ENCODE measurements around the gene CXCL17. TPM values are rescaled to one million over a fixed set of nuclear protein-coding genes. Genes with fewer than 3 reads are reported as not detected.
"Not testable (repeated sequence)": the region's sequence is repeated elsewhere in the genome, so short reads cannot be mapped to it uniquely, and the experiment has no call there.

The CXCL17 gene
- total RNA-seq, 1 donor from 2014 or later: not detected

- intact Hi-C loops (cut with micrococcal nuclease): no loop called here
- H3K4me1 Mint-ChIP-seq (ENCODE audit: low read depth): peaks cover 36% of the 10 kb centered on the region
- H3K36me3 Mint-ChIP-seq (ENCODE audit: low read depth): no peaks in the 10 kb centered on the region
- H3K4me3 Mint-ChIP-seq (ENCODE audit: low read depth): no peak overlapping the region
- H3K27me3 Mint-ChIP-seq (ENCODE audit: low read depth): no peaks in the 10 kb centered on the region
- H3K27ac Mint-ChIP-seq: no peak overlapping the region
- DNase-seq (ENCODE audit: low spot score): no peak
- no peaks in the 10 kb centered on the region for H3K9me3 Mint-ChIP-seq
Observed at GRCh38 chr19:42455621-42456081, 12.9 kb upstream of the CXCL17 start.

GRCh38 chr19:42455086-42455485, 12.3 kb upstream of the CXCL17 start:
- no peak overlapping the region for H3K4me3 Mint-ChIP-seq (ENCODE audit: low read depth)
- no peak overlapping the region for H3K27ac Mint-ChIP-seq
- no peaks in the 10 kb centered on the region for H3K9me3 Mint-ChIP-seq
- H3K4me1 Mint-ChIP-seq (ENCODE audit: low read depth): peaks cover 34% of the 10 kb centered on the region
- H3K36me3 Mint-ChIP-seq (ENCODE audit: low read depth): no peaks in the 10 kb centered on the region
- intact Hi-C loops (cut with micrococcal nuclease): no loop called here
- no peak for DNase-seq (ENCODE audit: low spot score)
- H3K27me3 Mint-ChIP-seq (ENCODE audit: low read depth): no peaks in the 10 kb centered on the region

GRCh38 chr19:42452590-42452989, 9.8 kb upstream of the CXCL17 start:
- DNase-seq (ENCODE audit: low spot score): no peak
- Mint-ChIP-seq H3K27ac (no peak overlapping the region), H3K4me1 (ENCODE audit: low read depth) (peaks cover 31% of the 10 kb centered on the region), H3K36me3 (ENCODE audit: low read depth) (no peaks in the 10 kb centered on the region), H3K4me3 (ENCODE audit: low read depth) (no peak overlapping the region), H3K9me3 (no peaks in the 10 kb centered on the region), H3K27me3 (ENCODE audit: low read depth) (no peaks in the 10 kb centered on the region)
- intact Hi-C loops (cut with micrococcal nuclease): no loop called here

GRCh38 chr19:42450314-42450934, 7.7 kb upstream of the CXCL17 start:
- Mint-ChIP-seq H3K4me1 (ENCODE audit: low read depth) (peaks cover 26% of the 10 kb centered on the region), H3K27ac (no peak overlapping the region), H3K9me3 (no peaks in the 10 kb centered on the region), H3K4me3 (ENCODE audit: low read depth) (no peak overlapping the region), H3K36me3 (ENCODE audit: low read depth) (no peaks in the 10 kb centered on the region), H3K27me3 (ENCODE audit: low read depth) (no peaks in the 10 kb centered on the region)
- intact Hi-C loops (cut with micrococcal nuclease): loop anchor here (1.0 kb wide), 3 partner anchors 12 to 79 kb away; no protein-coding TSS in a partner anchor
- DNase-seq (ENCODE audit: low spot score): peak; percentile 77

GRCh38 chr19:42448306-42448705, 5.6 kb upstream of the CXCL17 start:
- H3K9me3 Mint-ChIP-seq; H3K4me3 Mint-ChIP-seq (ENCODE audit: low read depth); intact Hi-C loops (cut with micrococcal nuclease): not testable (repeated sequence)

GRCh38 chr19:42445948-42446347, 3.2 kb upstream of the CXCL17 start:
- H3K27me3 Mint-ChIP-seq (ENCODE audit: low read depth): no peaks in the 10 kb centered on the region
- H3K27ac Mint-ChIP-seq: no peak overlapping the region
- H3K4me1 Mint-ChIP-seq (ENCODE audit: low read depth): peaks cover 7% of the 10 kb centered on the region
- DNase-seq (ENCODE audit: low spot score): no peak
- H3K4me3 Mint-ChIP-seq (ENCODE audit: low read depth): no peak overlapping the region
- no peaks in the 10 kb centered on the region for H3K36me3 Mint-ChIP-seq (ENCODE audit: low read depth)
- H3K9me3 Mint-ChIP-seq: no peaks in the 10 kb centered on the region
- intact Hi-C loops (cut with micrococcal nuclease): no loop called here

More at GRCh38 chr19:42448306-42448705, 5.6 kb upstream of the CXCL17 start:
- H3K27me3 Mint-ChIP-seq (ENCODE audit: low read depth); H3K27ac Mint-ChIP-seq; DNase-seq (ENCODE audit: low spot score); H3K36me3 Mint-ChIP-seq (ENCODE audit: low read depth): not testable (repeated sequence)
- peaks cover 12% of the 10 kb centered on the region for H3K4me1 Mint-ChIP-seq (ENCODE audit: low read depth)

GRCh38 chr19:42443944-42444398, 1.2 kb upstream of the CXCL17 start:
- no peaks in the 10 kb centered on the region for H3K27me3 Mint-ChIP-seq (ENCODE audit: low read depth)
- no peak overlapping the region for H3K4me3 Mint-ChIP-seq (ENCODE audit: low read depth)
- intact Hi-C loops (cut with micrococcal nuclease): no loop called here
- H3K27ac Mint-ChIP-seq: no peak overlapping the region
- H3K9me3 Mint-ChIP-seq: no peaks in the 10 kb centered on the region
- DNase-seq (ENCODE audit: low spot score): no peak
- no peaks in the 10 kb centered on the region for H3K36me3 Mint-ChIP-seq (ENCODE audit: low read depth)
- peaks cover 19% of the 10 kb centered on the region for H3K4me1 Mint-ChIP-seq (ENCODE audit: low read depth)

- Mint-ChIP-seq H3K27me3 (ENCODE audit: low read depth) (no peaks in the 10 kb centered on the region), H3K27ac (peak overlapping the region; percentile 7), H3K4me1 (ENCODE audit: low read depth) (peaks cover 24% of the 10 kb centered on the region), H3K9me3 (no peaks in the 10 kb centered on the region), H3K4me3 (ENCODE audit: low read depth) (peak overlapping the region; percentile 5), H3K36me3 (ENCODE audit: low read depth) (no peaks in the 10 kb centered on the region)
- intact Hi-C loops (cut with micrococcal nuclease): loop anchor here (2.0 kb wide), 1 partner anchor 18 kb away; no protein-coding TSS in a partner anchor
- DNase-seq (ENCODE audit: low spot score): no peak
Observed at GRCh38 chr19:42441049-42441445, 1.7 kb downstream of the CXCL17 start.

GRCh38 chr19:42440357-42441048, 2.2 kb downstream of the CXCL17 start:
- intact Hi-C loops (cut with micrococcal nuclease): loop anchor here (2.0 kb wide), 1 partner anchor 18 kb away; no protein-coding TSS in a partner anchor

GRCh38 chr19:42436006-42436405, 6.7 kb downstream of the CXCL17 start:
- H3K4me1 Mint-ChIP-seq (ENCODE audit: low read depth): peaks cover 25% of the 10 kb centered on the region
- H3K4me3 Mint-ChIP-seq (ENCODE audit: low read depth): no peak overlapping the region
- no peaks in the 10 kb centered on the region for H3K9me3 Mint-ChIP-seq
- no peaks in the 10 kb centered on the region for H3K36me3 Mint-ChIP-seq (ENCODE audit: low read depth)
- DNase-seq (ENCODE audit: low spot score): no peak
- H3K27me3 Mint-ChIP-seq (ENCODE audit: low read depth): peaks cover 6% of the 10 kb centered on the region
- no peak overlapping the region for H3K27ac Mint-ChIP-seq
- intact Hi-C loops (cut with micrococcal nuclease): no loop called here

More at GRCh38 chr19:42440357-42441048, 2.2 kb downstream of the CXCL17 start:
- no peaks in the 10 kb centered on the region for H3K9me3 Mint-ChIP-seq
- H3K36me3 Mint-ChIP-seq (ENCODE audit: low read depth): no peaks in the 10 kb centered on the region
- H3K4me1 Mint-ChIP-seq (ENCODE audit: low read depth): peaks cover 24% of the 10 kb centered on the region
- no peak overlapping the region for H3K4me3 Mint-ChIP-seq (ENCODE audit: low read depth)
- peak overlapping the region; percentile 5 for H3K27ac Mint-ChIP-seq
- peak; percentile 68 for DNase-seq (ENCODE audit: low spot score)
- H3K27me3 Mint-ChIP-seq (ENCODE audit: low read depth): no peaks in the 10 kb centered on the region

GRCh38 chr19:42435316-42435715, 7.4 kb downstream of the CXCL17 start:
- no peak overlapping the region for H3K27ac Mint-ChIP-seq
- H3K4me3 Mint-ChIP-seq (ENCODE audit: low read depth): no peak overlapping the region
- H3K36me3 Mint-ChIP-seq (ENCODE audit: low read depth): no peaks in the 10 kb centered on the region
- peaks cover 6% of the 10 kb centered on the region for H3K27me3 Mint-ChIP-seq (ENCODE audit: low read depth)
- DNase-seq (ENCODE audit: low spot score): no peak
- H3K4me1 Mint-ChIP-seq (ENCODE audit: low read depth): peaks cover 18% of the 10 kb centered on the region
- intact Hi-C loops (cut with micrococcal nuclease): no loop called here
- H3K9me3 Mint-ChIP-seq: no peaks in the 10 kb centered on the region

- intact Hi-C loops (cut with micrococcal nuclease): loop anchor here (1.0 kb wide), 1 partner anchor 10 kb away; no protein-coding TSS in a partner anchor
- H3K27me3 Mint-ChIP-seq (ENCODE audit: low read depth): peaks cover 6% of the 10 kb centered on the region
- no peak overlapping the region for H3K4me3 Mint-ChIP-seq (ENCODE audit: low read depth)
Observed at GRCh38 chr19:42433503-42434260, 9.1 kb downstream of the CXCL17 start.

More at GRCh38 chr19:42433503-42434260, 9.1 kb downstream of the CXCL17 start:
- Mint-ChIP-seq H3K9me3 (no peaks in the 10 kb centered on the region), H3K4me1 (ENCODE audit: low read depth) (peaks cover 11% of the 10 kb centered on the region), H3K36me3 (ENCODE audit: low read depth) (no peaks in the 10 kb centered on the region), H3K27ac (no peak overlapping the region)
- peak; percentile 38 for DNase-seq (ENCODE audit: low spot score)
